Mesenteric fat pad (tissue), 1 donor: ENCODE data around the gene GSX1. TPM values are rescaled to one million over a fixed set of nuclear protein-coding genes. Genes with fewer than 3 reads are reported as not detected.

Experiments used
- DNase-seq: peaks from one replicate; pipeline ENCODE4 v3.0.0-alpha.2; 2020; ENCODE audit warnings: low spot score
- total RNA-seq: library from RNA; stranded (reverse); fragmentation: NEBNext Ultra II Directional; extraction: Animal tissue kit (Norgen Biotek cat#: 25700); gene quantifications from one replicate; pipeline ENCODE4 v1.2.1, GENCODE V29; 2021
- donor health status: DM: yes; HTN: yes; CAD: no.

GSX1 gene
- total RNA-seq, 1 donor from 2014 or later: not detected

- no peak for DNase-seq
Observed at GRCh38 chr13:27830010-27830409, 37.7 kb downstream of the GSX1 start.

DNA sequence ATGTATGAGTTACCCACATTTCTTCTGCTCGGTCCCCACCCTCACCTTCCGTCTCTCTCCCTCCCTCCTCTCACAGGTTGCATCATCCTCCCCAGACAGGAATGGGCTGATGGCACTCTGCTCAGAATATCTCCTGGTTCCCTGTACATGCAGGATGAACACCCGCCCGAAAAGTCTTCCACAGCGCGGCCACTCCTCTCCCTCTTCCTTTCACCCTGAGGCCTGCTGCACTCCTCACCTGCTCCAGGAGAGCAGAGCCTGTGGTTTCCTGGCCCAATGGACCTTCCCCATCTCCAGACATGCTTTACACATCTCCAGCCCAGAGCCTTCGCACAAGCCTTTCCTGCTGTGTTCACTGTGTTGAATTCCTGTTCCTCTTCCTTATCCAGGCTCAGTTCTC, 40.9 kb downstream of the GSX1 start:
- no peak for DNase-seq

GRCh38 chr13:27834095-27834494, 41.8 kb downstream of the GSX1 start:
- DNase-seq: no peak

DNA sequence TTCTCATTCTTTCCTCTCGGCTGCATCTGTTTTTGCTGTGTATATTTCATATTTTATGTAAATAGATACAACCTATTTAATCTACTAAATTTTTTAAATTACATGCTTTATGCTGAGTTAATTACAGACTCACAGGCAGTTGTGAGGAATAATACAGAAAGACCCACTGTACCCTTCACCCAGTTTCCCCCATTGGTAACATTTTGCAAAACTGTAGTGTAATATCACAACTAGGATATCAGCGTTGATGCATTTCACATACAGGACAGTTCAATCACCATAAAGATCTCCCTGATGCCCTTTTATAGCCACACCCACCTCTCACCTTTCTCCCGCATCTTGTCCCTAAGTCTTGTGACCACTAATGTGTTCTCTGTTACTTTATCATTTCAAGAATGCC, 43.5 kb downstream of the GSX1 start:
- DNase-seq: no peak

- DNase-seq: no peak
Observed at GRCh38 chr13:27839809-27840467, 47.7 kb downstream of the GSX1 start.

- DNase-seq: no peak
Observed at GRCh38 chr13:27842571-27842970, 50.3 kb downstream of the GSX1 start.

Other genes with a start within 250 kb of the GSX1 start
- 4.0 TPM for gene LNX2, start 172.0 kb upstream of the GSX1 start, total RNA-seq
- gene POLR1D, start 170.6 kb upstream of the GSX1 start, total RNA-seq: 63.0 TPM
- not detected for gene PDX1, start 127.5 kb downstream of the GSX1 start, total RNA-seq
- 0.45 TPM for gene CDX2, start 176.8 kb downstream of the GSX1 start, total RNA-seq
- gene URAD, start 196.2 kb downstream of the GSX1 start, total RNA-seq: 1.7 TPM